ENCODE measurements around the gene RELCH.
A peak's percentile ranks its signal among the peaks of the same experiment; 100 is the strongest.
"Not testable (repeated sequence)": the region's sequence is repeated elsewhere in the genome, so short reads cannot be mapped to it uniquely, and the experiment has no call there.

RELCH gene, protein sequence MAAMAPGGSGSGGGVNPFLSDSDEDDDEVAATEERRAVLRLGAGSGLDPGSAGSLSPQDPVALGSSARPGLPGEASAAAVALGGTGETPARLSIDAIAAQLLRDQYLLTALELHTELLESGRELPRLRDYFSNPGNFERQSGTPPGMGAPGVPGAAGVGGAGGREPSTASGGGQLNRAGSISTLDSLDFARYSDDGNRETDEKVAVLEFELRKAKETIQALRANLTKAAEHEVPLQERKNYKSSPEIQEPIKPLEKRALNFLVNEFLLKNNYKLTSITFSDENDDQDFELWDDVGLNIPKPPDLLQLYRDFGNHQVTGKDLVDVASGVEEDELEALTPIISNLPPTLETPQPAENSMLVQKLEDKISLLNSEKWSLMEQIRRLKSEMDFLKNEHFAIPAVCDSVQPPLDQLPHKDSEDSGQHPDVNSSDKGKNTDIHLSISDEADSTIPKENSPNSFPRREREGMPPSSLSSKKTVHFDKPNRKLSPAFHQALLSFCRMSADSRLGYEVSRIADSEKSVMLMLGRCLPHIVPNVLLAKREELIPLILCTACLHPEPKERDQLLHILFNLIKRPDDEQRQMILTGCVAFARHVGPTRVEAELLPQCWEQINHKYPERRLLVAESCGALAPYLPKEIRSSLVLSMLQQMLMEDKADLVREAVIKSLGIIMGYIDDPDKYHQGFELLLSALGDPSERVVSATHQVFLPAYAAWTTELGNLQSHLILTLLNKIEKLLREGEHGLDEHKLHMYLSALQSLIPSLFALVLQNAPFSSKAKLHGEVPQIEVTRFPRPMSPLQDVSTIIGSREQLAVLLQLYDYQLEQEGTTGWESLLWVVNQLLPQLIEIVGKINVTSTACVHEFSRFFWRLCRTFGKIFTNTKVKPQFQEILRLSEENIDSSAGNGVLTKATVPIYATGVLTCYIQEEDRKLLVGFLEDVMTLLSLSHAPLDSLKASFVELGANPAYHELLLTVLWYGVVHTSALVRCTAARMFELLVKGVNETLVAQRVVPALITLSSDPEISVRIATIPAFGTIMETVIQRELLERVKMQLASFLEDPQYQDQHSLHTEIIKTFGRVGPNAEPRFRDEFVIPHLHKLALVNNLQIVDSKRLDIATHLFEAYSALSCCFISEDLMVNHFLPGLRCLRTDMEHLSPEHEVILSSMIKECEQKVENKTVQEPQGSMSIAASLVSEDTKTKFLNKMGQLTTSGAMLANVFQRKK

DNA sequence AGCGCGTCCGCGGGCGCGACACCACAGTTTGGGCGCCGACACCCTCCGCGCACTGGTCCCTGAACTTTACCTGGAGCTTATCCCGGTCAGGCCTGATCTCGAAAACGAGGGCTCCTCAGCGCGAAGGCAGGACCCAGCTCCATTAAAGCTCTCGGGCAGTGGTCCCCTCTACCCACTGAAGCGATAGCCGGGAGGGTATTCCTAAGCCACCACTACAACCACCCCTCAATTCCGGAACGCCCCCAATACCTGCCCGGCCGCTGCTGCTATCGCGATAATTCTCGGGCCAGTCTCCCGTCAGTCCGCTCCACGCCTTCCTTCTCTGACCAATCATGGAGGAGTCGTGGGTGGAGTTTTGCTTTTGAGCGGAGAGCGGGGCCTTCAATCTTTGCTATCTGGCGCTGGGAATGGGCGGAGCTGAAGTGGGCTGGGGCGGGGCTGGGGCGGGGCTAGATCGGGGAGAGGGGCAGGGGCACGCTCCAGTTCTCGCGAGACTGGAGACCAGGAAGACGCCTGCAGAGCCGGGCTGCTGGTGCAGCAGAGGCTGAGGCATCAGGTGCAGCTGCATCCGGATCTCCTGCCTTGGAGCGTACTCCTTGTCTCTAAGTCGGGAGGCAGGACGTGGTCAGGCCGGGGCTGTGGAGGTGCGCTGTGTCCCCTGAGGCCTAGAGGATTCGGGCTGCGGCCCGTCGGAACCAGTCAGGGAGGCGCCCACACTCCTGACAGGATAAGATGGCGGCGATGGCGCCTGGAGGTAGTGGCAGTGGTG is at the start of gene RELCH, which contains the start of gene PIGN:
TSS of gene RELCH (plus strand) at position 482 of the 769 bp plus-strand sequence. CDS start at position 733, 251 bp downstream.
TSS of gene PIGN (minus strand) at position 283 of the 769 bp plus-strand sequence. CDS start 25,703 bp downstream, outside the sequence.
- peak; percentile 97 for DNase-seq

DNA sequence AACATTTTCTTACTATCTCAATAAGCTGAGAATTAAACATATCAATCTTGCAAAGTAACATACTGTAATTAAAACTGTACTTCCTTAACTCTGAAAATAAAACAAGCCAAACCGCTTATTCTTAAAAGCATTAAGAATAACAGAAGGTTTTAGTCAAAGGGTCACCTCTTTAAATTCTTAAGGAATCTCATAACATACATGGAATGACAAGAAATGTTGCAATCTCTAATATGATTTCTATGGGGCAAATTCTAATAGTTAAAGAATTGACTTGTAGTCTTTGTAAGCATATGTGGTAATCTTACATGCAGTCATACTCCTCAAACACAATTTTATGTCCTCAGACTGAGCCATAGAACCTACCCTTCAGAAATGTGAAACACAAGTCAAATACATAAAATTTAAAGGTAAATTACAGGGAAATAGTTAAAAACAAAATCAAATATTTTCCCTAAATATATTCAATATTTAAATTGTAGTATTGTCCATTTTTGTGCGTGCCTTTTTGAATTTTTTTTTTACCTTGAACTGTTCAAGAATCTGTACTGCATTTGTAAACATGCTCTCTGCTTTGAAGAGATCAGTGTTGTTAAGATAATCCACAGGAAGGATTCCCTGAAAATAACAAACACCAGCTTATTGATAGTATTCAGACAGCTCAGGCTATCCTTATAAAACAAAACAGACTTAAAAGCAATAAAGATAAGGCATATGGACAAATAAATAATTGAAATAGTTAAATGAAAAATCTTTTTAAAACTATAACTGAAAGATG is 48.4 kb upstream of the RELCH start:
- no peak for DNase-seq

DNA sequence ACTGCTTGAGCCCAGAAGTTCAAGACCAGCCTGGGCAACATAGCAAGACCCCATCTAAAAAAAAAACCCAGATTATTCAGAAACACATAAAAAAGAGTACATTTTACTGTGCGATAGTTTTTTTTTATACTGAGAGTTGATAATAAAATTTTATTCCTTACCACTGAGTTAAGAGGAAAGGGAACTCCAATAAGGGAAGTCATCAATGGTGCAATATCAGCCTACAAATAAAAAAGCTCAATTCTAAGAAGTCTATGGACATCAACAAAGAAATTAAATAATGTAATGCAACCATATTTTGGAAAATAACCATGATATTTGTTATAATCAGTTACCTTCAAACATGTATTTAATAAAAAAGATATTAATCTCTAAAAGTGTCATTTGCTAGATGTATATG is 46.8 kb upstream of the RELCH start:
- no peak for DNase-seq

DNA sequence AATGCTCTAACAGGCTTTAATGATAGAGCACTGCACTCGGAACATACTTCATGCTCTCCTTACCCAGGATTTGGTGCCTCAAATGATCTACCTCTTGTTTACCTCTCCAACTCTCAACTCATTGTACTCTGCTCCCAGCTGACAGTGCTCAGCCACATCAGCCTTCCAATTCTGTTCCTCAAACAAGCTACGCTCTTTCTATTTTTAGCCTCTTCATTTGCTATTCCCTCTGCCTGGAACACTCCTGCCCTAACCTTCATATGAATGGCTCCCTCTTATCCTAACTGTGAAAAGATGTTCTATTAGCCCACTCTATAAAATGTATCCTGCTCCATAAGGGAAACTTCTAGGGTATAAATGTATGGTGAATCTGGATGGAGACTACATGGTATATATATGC is 42.7 kb upstream of the RELCH start:
- DNase-seq, result no peak

DNA sequence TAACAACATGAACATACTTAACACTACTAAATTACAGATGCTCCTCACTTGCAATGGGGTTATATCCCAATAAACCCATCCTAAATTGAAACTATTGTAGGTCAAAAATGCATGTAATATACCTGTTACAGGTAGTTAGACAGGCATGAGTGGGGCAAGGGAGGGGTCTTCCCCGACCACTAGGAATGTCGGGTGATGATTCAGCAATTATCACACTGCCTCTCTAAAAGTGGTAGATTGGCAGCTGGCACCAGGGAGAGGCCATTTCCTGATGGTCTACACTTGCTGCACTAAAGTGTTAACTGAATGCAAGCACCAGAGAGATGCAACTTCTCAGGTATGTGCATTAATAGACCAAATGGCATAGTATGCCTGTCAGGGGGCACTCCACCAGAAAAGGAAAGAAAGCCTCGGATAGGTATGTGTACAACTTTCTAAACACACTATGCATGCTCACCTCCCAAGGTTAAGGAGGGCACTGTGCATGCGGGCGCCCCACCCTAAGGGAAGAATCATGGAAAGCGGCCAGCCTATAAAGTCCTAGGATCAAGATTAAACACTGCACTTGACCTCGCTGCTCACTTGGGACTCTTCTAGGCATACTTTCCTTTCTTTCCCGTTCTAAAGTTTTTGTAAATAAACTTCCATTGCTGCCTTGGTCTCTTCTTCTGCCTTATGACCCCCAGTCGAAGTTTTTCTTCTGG is 35.8 kb upstream of the RELCH start:
- no peak for DNase-seq

DNA sequence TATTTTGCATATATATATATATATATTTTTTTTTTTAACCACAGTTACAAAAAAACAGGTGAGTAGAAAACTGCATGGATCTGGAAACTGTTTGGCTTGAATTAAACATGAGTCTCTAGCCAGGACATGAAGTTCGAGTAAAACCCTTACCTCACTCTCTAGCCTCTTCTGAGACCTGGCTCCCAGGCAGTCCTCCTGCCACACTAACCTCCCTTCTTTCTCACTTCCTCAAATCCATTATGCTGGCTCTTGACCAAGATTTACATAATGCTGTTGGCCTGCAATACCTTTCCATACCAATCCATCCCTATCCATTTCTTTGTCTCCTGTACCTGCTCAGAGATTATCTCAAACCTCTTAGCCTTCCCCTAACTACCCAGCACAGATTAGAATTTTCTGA is 34.2 kb upstream of the RELCH start:
- no peak for DNase-seq

DNA sequence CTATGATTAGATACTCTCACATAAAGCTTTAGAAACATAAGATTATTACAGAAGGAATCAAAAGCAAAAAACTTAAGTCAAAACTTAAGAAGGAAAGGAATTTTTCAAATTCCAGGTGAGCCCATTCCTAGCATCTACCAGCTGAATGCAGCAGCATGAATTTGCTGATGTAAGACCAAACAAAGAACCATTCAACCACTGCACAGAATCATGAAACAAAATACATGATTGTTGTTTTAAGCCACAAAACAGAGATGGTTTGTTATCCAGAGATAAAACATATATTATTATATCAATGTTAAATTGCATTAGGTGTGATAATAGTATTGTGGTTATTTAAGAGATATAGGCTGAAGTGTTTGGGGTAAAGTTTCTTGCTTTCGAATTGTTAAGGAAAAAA is 29.2 kb upstream of the RELCH start:
- no peak for DNase-seq

DNA sequence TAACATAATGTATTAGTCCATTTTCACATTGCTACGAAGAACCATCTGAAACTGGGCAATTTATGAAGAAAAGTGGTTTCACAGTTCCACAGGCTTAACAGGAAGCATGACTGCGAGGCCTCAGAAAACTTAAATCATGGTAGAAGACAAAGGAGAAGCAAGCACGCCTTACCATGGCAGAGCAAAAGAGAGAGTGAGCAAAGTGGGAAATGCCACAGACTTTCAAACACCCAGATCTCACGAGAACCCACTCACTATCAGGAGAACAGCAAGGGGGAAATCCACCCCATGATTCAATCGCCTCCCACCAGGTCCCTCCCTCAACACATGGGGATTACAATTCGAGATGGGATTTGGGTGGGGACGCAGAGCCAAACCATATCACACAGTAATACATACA is 22.7 kb upstream of the RELCH start:
- DNase-seq, result no peak

DNA sequence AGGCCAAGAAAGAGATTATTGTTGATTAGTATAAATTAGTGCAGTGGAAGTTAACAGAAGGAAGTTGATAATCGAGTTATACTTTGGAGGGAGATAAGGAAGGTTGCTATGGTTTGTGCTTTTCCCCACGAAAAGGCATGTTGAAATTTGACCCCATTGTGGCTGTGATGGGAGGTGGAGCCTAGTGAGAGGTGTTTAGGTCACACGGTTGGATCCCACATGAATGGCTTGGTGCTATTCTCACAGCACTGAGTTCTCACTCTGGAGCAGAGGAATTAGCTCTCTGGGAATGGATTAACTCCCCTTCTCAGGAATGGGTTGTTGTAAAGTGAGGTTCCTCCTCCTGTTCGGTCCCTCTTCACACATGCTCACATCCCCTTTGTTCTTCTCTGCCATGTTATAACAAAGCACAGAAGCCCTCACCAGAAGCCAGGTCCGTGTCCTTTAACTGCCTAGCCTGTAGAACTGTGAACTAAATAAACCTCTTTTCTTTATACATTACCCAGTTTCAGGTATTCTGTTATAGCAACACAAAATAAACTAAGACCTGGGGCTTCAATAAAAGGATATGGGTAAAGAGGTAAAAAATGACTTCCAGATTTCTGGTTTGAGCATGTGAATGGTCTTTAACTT is 22.1 kb upstream of the RELCH start:
- DNase-seq, result no peak

DNA sequence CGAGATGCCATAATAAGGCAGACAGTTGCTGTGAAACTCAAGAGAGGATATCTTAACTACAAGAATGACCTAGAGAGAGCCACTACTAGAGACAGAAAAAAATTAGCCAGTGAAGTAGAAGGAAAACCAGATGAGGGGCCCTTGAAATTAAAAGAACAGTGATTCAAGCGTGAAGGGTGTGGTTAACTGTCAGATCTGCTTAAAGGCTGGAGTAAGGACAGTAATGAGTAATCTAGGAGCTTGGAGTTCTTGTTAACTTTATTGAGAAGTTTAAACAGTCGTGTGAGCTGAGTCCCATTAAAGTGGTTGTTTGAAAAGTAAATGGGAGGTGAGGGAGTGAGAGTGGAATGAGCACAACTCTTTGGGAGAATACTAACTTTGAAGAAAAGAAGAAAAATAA is 21.5 kb upstream of the RELCH start:
- DNase-seq, result no peak

DNA sequence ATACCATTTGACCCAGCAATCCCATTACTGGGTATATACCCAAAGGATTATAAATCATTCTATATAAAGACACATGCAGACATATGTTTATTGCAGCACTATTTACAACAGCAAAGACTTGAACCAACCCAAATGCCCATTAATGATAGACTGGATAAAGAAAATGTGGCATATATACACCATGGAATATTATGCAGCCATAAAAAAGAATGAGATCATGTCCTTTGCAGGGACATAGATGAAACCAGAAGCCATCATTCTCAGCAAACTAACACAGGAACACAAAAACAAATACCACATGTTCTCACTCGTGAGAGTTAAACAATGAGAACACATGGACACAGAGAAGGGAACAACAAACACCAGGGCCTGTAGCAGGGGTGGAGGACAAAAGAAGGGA is 20.5 kb upstream of the RELCH start:
- not testable (repeated sequence) for DNase-seq

DNA sequence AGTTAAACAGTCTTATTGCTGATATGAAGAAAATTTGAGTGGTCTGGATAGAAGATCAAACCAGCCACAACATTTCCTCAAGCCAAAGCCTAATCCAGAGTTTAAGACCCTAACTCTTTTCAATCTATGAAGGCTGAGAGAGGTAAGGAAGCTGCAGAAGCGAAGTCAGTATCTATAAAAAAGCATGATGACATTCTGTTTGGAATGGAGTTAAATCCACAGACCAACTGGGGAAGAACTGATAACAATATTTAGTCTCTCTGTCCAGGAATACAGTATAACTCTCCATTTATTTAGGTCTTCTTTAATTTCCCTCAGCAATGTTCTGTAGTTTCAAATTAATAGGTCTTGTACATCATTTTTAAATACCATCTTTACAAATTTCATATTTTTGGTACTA is 16.2 kb upstream of the RELCH start:
- no peak for DNase-seq

DNA sequence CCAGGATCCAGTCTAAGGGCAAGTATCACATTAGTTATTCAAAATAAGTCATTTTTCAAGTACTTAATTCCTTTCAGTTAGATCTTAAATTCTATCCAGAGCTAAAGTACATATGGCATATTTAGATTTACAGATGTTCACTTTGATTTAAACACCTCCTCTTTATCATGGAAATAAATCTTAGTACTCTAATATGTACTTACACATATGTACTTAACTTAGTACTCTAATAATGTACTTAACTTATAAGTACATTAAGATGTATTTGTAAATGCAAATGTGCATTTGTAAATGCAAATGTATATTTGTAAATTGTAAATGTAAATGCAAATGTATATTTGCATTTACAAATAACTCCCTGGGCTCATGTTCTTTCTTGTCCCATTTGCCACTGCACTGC is 14.8 kb upstream of the RELCH start:
- no peak for DNase-seq

DNA sequence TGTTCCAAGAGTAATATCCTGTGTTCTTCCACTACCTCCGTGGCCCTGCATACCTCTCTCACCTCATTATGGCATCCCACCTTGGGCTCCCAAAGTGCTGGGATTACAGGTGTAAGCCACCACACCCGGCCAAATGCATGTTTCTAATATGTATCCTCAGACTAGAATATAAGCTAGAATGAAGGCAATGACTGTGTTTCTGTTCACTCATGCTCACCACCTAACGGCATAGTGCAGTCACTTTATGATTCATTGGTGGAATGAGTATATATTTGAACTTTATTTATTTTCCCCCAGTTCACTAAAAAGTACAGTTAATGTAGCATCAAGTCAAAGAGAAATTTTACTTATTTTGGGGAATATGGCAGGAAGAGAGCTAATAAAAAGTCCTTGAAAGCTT is 11.5 kb upstream of the RELCH start:
- DNase-seq, result no peak

DNA sequence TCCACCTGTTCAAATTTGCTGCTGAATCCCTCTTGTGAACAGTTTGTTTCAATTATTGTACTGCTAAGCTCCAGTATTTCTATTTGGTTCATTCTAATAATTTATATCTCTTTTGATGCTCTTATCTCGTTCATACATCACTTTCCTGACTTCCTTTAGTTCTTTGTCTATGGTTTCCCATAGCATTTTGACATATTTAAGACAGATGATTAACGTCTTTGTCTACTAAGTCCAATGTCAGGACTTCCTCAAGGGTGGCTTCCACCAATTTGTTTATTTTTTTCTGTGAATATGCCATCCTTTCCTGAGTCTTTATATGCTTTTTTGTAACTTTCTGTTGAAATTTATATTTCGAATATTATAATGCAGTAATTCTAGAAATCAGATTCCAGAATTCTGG is 9.8 kb upstream of the RELCH start:
- DNase-seq, result no peak

DNA sequence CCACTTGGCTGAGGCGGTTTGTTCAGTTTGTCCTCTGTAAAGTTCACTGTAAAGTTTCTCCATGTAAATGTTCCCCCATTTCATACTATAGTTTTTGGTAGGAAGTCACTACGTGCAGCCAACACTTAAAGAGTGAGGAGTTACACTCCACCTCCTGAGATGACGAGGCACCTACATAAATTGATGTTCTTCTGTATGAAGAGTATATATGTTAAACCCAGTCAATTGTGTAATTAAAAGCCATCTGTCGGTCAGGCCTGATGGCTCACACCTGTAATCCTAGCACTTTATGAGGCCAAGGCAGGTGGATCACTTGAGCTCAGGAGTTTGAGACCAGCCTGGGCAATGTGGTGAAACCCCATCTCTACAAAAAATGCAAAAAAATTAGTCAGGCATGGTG is 7.8 kb upstream of the RELCH start:
- no peak for DNase-seq

DNA sequence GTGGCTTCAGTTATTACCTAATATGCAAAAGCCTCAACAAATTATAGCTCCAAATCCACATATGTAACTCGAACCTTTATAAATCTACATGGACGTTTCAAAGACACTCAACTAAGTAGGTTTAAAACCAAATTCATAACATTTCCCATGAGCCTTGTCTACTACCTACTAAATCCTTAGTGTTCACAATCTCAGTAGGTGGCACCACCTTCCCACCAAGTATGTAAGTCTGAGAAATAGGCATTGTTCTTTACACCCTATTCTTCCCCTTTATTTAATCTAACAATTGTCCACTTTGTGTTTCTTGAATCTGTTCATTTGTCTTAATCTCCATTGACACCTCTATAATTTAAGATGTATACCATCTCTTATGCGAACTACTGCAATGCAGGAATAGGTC is 4.8 kb upstream of the RELCH start:
- no peak for DNase-seq

DNA sequence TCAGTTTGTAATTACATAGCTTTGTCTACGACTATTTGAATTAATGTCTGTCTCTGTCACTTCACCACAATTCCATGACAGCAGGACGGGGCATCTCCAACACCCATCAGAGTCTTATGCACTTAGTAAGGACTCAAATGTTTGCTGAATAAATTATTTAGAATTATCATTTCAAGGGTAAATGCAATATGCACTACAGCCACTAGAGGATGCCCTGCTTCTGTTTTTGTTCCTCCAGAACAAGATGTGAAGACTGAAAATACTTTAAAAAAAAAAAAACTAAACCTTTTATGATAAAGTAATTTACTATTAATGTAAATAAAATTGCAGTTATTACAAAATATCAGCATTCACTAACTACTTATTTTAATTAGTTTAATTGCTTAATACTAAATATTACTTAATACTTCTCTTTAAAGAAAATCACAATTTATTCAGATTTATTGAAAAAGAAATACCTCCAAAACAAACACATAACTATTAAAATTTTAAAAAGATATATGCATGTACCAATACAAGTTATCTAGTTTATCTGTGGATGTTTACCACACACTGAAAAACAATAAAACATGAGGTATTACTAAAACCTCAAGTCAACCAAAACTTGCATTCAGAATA is 3.4 kb upstream of the RELCH start:
- DNase-seq, result peak; percentile 63

DNA sequence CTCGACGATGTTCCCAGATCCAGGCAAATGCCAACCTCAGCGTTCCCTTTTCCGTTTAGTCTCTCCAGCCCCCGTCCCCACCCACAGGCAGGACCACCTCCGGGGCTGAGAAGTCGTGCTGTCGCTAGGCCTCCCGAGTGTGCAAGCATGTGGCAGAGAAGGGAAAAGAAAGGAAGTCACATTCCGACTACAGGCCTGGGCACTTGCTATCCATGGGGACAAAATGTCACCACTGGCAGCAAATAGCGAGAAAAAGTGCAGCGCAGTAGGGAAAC is 619 bp upstream of the RELCH start:
- DNase-seq, result no peak
